Lower leg skin (tissue), 3 donors: ENCODE data around the gene ATP9B.

Source experiments
- POLR2A ChIP-seq, 2 donors: fragments of 450-650 bp; IDR thresholded peaks; one replicate each; pipeline ENCODE4 v1.6.1; 2016 to 2017; ENCODE audit warnings: antibody characterized with exemption in 2 of 2, mild to moderate bottlenecking in 1 of 2, moderate library complexity in 1 of 2
- TF ChIP-seq, protein P1 (sequence below), 3 donors: fragments of 450-650 bp; IDR thresholded peaks; one replicate each; pipeline ENCODE4 v1.5.1; 2016; ENCODE audit warnings: antibody characterized with exemption in 3 of 3, mild to moderate bottlenecking in 3 of 3, moderate library complexity in 2 of 3

DNA sequence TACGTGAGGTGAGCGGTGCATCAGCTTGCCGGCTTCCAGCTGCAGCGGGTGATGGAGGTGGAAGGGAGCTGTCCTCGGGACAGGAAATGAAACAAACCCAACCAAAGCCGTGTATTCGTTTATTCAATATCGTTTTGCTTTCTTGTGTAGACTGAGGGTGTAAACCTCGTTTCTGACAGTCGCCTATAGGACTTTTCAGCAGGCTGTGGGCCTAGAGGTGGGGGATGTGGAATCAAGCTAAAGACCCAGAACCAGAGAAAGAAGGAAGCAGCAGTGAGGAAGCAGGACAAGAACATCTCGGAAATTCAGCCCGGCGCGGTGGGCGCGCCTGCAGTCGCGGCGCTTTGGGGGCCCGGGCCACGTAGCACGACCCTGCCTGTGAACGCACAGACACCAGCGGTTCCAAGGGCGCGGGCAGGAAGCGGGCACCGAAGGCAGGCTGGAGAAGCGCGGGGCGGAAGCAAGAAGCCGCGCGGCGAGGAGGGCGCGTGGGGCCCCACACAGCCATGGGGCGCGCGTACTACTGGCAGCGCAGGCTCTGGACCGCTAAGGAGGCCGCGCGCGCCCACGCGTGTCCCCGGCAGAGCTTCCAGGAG, 755 bp upstream of the ATP9B start:
- TF ChIP-seq, protein P1, sequence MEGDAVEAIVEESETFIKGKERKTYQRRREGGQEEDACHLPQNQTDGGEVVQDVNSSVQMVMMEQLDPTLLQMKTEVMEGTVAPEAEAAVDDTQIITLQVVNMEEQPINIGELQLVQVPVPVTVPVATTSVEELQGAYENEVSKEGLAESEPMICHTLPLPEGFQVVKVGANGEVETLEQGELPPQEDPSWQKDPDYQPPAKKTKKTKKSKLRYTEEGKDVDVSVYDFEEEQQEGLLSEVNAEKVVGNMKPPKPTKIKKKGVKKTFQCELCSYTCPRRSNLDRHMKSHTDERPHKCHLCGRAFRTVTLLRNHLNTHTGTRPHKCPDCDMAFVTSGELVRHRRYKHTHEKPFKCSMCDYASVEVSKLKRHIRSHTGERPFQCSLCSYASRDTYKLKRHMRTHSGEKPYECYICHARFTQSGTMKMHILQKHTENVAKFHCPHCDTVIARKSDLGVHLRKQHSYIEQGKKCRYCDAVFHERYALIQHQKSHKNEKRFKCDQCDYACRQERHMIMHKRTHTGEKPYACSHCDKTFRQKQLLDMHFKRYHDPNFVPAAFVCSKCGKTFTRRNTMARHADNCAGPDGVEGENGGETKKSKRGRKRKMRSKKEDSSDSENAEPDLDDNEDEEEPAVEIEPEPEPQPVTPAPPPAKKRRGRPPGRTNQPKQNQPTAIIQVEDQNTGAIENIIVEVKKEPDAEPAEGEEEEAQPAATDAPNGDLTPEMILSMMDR (IDR thresholded peaks at IDR 0.05), result no peak
- peak in 1 of 2 donors; percentile 28 for TF ChIP-seq POLR2A (IDR thresholded peaks at IDR 0.05)
